Type B pancreatic cell (in vitro differentiated cells): ENCODE measurements around the gene CYLD. TPM values are rescaled to one million over a fixed set of nuclear protein-coding genes. Genes with fewer than 3 reads are reported as not detected.

Experiments used
- DNase-seq: peaks from one replicate; pipeline ENCODE4 v3.0.0; 2021; ENCODE audit warnings: mixed read lengths; ENCODE audit not compliant: unreplicated experiment; ENCODE audit errors: extremely low spot score
- H3K27ac Mint-ChIP-seq: 2 replicates; pipeline ENCODE4 v1.8.0; 2021; ENCODE audit warnings: mild to moderate bottlenecking, mixed read lengths
- H3K27me3 Mint-ChIP-seq: 2 replicates; pipeline ENCODE4 v1.8.0; 2021; ENCODE audit warnings: mixed read lengths
- H3K36me3 Mint-ChIP-seq: 2 replicates; pipeline ENCODE4 v1.8.0; 2021; ENCODE audit warnings: mixed read lengths
- H3K4me1 Mint-ChIP-seq: one replicate; pipeline ENCODE4 v1.8.0; 2021; ENCODE audit warnings: mixed read lengths; ENCODE audit not compliant: unreplicated experiment
- H3K4me3 Mint-ChIP-seq: 2 replicates; pipeline ENCODE4 v1.8.0; 2021; ENCODE audit warnings: mild to moderate bottlenecking, mixed read lengths
- H3K9me3 Mint-ChIP-seq: 2 replicates; pipeline ENCODE4 v1.8.0; 2021; ENCODE audit warnings: mixed read lengths
- CTCF ChIP-seq: fragments of 200-600 bp; sonication (generic); conservative IDR thresholded peaks from 2 replicates; pipeline ENCODE4 v1.5.0; 2021; ENCODE audit warnings: antibody characterized with exemption, mild to moderate bottlenecking
- total RNA-seq: library from RNA; stranded (reverse); gene quantifications from 2 replicates; pipeline ENCODE4 v1.2.1, GENCODE V29; 2021; ENCODE audit warnings: low replicate concordance

CYLD gene
- total RNA-seq, 1 donor from 2014 or later = 24.9 TPM

GRCh38 chr16:50776037-50776436, 34.2 kb downstream of the CYLD start:
- Mint-ChIP-seq H3K36me3 (peaks cover 14% of the 10 kb centered on the region), H3K27me3 (no peaks in the 10 kb centered on the region), H3K9me3 (no peaks in the 10 kb centered on the region), H3K4me3 (no peak overlapping the region), H3K4me1 (no peaks in the 10 kb centered on the region), H3K27ac (no peak overlapping the region)
- no peak for TF ChIP-seq CTCF
- DNase-seq = no peak

- H3K36me3 Mint-ChIP-seq = peaks cover 22% of the 10 kb centered on the region
- no peaks in the 10 kb centered on the region for H3K9me3 Mint-ChIP-seq
- no peak for TF ChIP-seq CTCF
- no peaks in the 10 kb centered on the region for H3K4me1 Mint-ChIP-seq
- DNase-seq = no peak
- H3K4me3 Mint-ChIP-seq = no peak overlapping the region
- H3K27me3 Mint-ChIP-seq = no peaks in the 10 kb centered on the region
- H3K27ac Mint-ChIP-seq = no peak overlapping the region
Observed at GRCh38 chr16:50778284-50779163, 36.6 kb downstream of the CYLD start.

GRCh38 chr16:50781043-50781442, 39.2 kb downstream of the CYLD start:
- Mint-ChIP-seq H3K4me1 (no peaks in the 10 kb centered on the region), H3K4me3 (no peak overlapping the region), H3K27me3 (no peaks in the 10 kb centered on the region), H3K36me3 (peaks cover 25% of the 10 kb centered on the region), H3K9me3 (no peaks in the 10 kb centered on the region), H3K27ac (no peak overlapping the region)
- no peak for DNase-seq
- TF ChIP-seq CTCF = peak; percentile 38

- TF ChIP-seq CTCF = no peak
- no peaks in the 10 kb centered on the region for H3K9me3 Mint-ChIP-seq
- no peak overlapping the region for H3K4me3 Mint-ChIP-seq
- H3K27me3 Mint-ChIP-seq = no peaks in the 10 kb centered on the region
- H3K4me1 Mint-ChIP-seq = no peaks in the 10 kb centered on the region
- no peak for DNase-seq
- peaks cover 25% of the 10 kb centered on the region for H3K36me3 Mint-ChIP-seq
- no peak overlapping the region for H3K27ac Mint-ChIP-seq
Observed at GRCh38 chr16:50781518-50781917, 39.6 kb downstream of the CYLD start.

GRCh38 chr16:50789757-50790156, 47.9 kb downstream of the CYLD start:
- TF ChIP-seq CTCF = no peak
- peaks cover 21% of the 10 kb centered on the region for H3K36me3 Mint-ChIP-seq
- H3K4me1 Mint-ChIP-seq = peaks cover 6% of the 10 kb centered on the region
- H3K27ac Mint-ChIP-seq = no peak overlapping the region
- DNase-seq = no peak
- H3K4me3 Mint-ChIP-seq = no peak overlapping the region
- H3K9me3 Mint-ChIP-seq = no peaks in the 10 kb centered on the region
- H3K27me3 Mint-ChIP-seq = no peaks in the 10 kb centered on the region
